SIG-M5 treated with dmso at 0.1 percent for 504 hours (cell line): ENCODE measurements around the gene PHLDA2.

Experiments
- DNase-seq: peaks from one replicate; lab custom pipeline; 2025; ENCODE audit not compliant: unreplicated experiment; lab: John Stamatoyannopoulos, UW

Gene PHLDA2, protein sequence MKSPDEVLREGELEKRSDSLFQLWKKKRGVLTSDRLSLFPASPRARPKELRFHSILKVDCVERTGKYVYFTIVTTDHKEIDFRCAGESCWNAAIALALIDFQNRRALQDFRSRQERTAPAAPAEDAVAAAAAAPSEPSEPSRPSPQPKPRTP

DNA sequence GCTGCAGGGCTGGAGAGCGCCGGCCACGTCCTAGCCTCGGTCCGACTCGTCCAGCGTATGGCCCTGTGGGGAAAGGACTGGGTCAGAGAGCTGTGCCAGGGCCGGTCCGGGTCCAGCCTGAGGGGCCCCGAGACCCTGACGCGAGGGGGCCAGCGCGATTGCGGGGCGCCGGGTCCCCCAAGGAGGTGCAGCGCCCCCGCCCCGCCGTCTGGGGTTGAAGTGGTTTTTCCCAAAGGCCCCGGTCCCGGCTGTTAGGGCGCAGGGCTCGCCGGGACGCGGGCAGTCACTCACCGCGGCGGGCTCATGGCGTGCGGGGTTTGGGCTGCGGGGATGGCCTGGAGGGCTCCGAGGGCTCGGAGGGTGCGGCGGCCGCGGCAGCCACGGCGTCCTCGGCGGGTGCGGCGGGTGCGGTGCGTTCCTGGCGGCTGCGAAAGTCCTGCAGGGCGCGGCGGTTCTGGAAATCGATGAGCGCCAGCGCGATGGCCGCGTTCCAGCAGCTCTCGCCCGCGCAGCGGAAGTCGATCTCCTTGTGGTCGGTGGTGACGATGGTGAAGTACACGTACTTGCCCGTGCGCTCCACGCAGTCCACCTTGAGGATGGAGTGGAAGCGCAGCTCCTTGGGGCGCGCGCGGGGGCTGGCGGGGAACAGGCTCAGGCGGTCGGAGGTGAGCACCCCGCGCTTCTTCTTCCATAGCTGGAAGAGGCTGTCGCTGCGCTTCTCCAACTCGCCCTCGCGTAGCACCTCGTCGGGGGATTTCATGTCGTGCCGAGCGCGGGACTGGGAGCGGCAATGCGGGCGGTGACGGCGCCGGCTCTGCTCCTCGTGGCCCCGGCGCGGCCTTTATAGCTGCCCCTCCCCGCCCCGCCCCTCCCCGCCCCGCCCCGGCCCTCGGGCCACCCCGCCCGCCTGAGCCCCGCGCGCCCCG, at the start of gene PHLDA2:
Gene PHLDA2, minus strand, starts transcription at position 816 of the 926 bp plus-strand sequence. Its CDS starts 56 bp downstream, at position 760.
- DNase-seq, result peak; percentile 26

DNA sequence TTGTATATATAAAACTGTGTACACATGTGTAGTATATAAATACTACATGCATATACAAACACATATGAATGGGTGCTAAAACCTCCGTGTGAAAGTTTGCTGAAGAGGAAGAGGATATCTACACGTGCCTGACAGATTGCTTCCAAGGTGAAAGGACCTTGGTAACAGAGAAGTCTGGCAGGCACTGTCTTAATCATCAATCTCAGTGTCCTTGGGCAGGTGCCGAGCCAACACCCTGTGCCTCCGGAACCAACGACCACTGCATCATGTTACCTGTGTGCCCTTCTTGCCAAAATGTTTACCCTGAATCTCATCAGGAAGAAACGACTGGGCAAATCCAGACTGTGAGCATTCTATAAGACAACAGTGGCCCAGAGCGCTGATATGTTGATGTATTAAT, 47.9 kb upstream of the PHLDA2 start:
- DNase-seq, result no peak

DNA sequence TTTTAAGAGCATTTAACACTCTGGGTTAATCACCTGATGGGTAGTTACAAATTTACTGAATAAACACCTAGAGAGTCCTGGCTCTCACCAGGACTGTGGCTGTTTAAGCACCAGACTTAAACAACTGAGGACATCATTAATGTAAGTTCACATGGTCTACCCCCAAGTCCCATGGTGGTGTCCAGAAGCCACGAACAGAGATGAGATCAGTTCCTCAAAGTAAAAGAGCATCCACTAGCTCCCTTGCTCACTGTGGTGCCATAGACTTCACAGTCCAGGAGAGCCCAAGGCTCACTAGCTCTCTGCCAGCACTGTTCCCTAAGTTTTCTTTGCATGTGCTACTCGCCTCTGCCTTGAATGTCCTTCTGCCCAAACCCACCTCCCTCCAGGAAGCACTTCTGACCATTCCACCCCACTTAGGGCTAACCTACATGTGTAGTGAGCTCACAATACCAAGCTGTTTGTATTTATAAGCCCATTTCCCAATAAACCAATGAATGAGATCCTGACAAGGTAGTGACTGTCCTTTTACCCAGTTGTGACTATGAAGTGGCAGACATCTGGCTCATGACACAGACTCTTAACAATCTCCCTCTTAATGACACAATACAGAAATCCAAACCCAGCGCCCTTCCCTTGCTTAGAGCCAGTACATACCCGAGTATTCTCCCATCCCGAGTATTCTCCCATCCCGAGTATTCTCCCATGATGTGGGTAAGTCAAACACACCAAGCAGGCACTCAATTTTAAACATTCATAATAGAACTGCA, 47.3 kb upstream of the PHLDA2 start:
- no peak for DNase-seq

- DNase-seq, result peak; percentile 37
Measured at GRCh38 chr11:2975594-2975993, 46.4 kb upstream of the PHLDA2 start.

DNA sequence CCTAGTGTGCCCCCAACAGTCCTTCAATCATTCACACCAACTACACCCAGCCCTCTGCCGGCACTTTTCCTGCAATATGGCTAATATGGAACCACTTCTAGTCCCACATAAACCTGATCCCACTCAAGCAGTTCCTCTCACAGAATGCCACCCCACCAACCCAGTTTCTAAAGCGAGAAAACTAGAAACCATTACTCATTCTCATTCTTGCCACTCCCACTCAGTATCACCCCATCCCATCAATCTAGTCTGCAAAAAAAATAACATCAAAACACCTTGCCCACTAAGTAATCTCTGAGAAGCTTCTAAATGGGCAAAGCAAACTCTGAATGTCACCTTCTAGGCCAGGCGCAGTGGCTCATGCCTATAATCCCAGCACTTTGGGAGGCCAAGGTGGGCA, 45.1 kb upstream of the PHLDA2 start:
- no peak for DNase-seq

DNA sequence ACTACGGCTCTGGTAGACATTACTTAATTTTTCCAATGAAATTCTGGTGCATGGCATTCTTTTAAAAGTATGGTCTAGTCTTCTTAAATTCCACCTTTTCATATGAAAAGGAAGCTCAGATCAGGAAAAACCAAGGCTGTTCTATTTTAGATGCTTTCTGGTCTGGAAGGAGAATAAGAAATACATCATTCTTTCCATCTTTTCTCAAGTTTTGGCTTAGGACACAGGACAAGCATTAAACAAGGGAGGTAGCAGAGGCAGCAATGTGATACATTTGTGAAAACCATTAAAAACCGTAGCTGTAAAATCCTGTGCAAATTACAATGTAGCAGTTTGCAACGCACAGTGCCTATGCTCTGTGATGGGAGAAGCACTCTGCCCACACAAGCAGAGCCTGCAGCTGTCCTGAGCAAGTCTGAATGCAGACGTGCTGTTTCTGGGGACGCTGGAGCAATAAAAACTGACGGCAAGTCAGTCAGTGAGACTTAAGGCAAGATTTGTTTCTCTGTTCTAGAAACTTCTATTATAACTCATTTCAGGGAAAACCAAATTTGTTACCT, 39.2 kb upstream of the PHLDA2 start:
- no peak for DNase-seq

DNA sequence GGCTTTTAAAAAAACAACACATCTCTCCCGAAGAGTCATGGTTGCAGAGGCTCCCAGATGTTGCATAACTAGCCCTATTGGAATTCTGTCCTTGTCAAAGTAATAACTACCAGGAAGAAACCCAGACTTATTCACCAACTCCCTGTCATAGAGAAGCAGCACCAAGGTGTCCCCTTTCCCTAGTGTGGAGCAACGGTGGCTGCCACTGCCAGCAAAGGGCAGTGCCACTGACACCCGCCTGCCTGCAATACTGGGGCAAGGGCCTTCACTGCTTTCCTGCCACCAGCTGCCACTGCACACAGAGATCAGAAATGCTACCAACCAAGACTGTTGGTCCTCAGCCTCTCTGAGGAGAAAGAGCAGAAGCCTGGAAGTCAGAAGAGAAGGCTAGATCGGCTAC, 35.6 kb upstream of the PHLDA2 start:
- no peak for DNase-seq

- no peak for DNase-seq
Measured at GRCh38 chr11:2963761-2964160, 34.5 kb upstream of the PHLDA2 start.

DNA sequence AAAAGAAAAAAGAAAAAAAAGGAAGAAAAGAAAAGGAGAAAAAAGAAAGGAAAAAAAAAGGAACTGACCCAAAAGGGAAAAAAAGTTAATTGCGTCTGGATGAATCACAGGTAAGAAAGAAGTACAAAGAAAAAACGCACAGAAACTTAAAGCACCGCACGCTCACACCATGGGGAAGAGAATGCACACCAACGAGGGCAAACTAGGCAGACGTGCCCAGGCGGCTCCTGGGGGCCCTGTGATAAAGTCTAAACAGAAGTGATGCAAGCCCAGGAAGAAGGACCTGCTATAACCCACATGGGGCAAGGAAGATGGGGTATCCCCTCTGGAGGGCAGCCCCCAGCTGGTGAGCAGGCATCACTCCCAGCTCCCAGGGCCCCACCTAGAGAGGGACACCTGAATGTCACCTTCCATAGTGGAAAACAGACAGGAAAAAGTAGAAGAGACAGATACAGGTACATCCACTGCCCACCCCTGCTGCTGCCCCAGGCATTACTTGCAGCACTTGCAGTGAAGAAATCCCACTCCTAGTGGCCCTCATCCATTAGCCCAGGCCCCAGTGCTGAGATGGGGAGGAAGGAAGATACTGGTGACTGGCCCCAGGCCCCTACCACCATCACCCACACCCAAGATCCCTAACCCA, 34.0 kb upstream of the PHLDA2 start:
- DNase-seq, result no peak

GRCh38 chr11:2961080-2961479, 31.9 kb upstream of the PHLDA2 start:
- DNase-seq, result no peak

DNA sequence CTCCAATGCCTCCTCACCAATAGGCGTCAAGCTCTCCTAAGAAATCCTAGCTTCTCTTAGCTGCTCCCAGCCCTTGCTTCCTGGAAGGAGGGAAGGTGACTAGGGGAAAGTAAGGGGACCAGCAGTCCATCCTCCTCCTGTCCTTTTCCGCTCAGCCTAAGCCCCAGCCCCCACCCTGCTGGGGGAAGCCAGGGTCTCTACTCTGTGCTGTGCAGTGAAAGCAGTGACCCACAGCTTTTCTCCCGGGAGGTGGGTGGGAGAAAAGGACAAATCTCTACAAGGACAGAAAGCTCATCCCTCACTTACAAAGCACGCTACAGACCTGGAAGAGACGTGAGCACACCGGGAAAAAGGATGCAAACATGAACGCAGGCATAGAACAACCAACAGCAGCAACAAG, 30.9 kb upstream of the PHLDA2 start:
- no peak for DNase-seq

DNA sequence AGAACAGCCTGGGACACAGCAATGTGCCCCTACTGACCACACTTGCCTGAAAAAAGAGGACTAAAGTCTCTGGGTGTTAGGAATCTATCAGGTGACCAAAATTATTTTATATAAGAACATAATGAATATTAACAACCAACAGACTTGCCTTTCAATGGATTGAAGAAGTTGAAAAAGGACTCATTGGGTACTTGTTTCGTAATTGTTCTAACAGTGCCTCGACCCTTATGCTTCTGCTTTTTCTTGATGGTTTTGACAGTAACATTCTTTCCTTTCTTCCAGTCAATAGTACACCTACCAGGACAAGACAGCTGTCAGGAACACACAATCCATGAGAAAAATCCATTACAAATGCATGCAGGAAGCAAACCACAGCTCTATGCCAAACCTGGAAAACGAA, 29.0 kb upstream of the PHLDA2 start:
- peak; percentile 45 for DNase-seq

GRCh38 chr11:2955906-2956476, 26.8 kb upstream of the PHLDA2 start:
- no peak for DNase-seq

DNA sequence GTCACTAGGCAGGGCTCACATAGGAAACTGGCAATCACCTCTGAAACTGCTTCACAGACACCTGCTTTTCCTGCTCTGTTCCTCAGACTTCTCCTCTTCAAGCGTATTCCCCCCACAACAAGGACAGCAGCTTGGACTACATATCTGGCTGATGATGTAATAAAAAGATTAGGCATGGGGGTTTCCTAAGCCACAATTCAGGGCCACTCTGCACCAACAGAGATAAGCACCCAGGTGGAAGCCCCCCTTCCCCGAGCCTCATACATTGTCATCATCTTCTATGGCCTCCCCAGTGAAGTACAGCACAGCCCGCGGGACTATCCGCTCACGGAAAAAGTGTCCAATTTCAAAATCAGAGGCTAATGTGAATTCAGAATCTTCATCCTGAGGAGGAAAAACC, 25.0 kb upstream of the PHLDA2 start:
- no peak for DNase-seq

DNA sequence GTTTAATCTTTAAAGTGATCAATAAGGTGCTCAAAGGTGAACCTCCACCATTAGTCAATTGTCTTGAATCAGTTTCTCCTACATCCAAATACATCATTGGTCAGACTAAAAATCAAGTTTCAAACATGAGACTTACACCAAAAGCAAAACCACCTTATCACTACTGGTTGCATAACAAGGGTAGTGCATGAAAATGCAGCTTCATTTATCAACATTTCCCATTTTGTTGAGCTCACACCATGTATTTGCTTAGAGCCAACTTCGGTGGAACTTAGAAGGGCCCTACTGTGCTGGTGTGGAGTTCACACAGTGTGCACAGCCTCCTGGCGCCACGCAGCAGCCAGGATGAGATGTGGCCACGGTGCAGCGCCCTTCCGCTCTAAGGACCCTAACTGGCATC, 23.1 kb upstream of the PHLDA2 start:
- no peak for DNase-seq

DNA sequence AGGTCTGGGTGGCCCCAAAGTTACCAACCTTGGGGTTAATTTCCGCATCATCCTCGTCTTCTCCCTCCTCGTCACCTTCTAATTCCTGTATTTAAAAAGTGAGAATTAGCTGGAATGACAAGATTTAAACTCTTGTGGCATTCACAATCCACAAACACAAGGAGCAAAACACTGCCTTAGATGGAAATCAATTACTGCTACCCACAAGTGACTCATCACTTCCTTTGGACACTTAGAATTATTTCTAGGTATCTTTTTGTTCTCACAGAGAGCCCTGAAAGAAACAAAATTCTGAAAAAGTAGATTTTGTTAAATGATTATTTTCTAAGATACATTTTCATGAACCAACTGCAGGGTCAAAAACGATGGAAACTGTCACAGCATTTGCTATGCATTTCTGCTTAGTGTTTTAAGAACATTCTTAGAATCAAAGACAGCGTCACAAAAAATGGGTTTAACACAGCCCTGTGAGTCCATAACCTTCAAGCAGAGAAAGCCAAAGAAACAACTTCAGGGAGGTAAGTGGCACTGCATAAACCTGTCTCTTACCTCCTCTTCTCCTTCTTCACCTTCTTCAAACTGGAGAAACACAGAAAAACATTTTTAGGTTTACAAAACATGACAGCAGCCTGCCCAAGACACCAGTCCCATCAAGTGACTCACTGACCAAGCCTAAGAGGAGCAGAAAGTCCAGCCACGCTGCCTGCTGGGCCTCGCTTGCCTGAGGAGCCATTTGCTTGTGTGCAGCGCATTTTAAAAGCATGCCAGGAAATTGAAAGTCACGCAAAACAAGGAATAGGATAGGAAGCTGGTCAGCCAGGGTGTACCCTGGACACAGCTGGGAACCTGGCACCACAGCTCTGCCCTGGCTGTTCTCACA, 22.3 kb upstream of the PHLDA2 start:
- no peak for DNase-seq

- DNase-seq, result no peak
Measured at GRCh38 chr11:2950825-2951224, 21.6 kb upstream of the PHLDA2 start.

GRCh38 chr11:2949920-2950319, 20.7 kb upstream of the PHLDA2 start:
- DNase-seq, result no peak

DNA sequence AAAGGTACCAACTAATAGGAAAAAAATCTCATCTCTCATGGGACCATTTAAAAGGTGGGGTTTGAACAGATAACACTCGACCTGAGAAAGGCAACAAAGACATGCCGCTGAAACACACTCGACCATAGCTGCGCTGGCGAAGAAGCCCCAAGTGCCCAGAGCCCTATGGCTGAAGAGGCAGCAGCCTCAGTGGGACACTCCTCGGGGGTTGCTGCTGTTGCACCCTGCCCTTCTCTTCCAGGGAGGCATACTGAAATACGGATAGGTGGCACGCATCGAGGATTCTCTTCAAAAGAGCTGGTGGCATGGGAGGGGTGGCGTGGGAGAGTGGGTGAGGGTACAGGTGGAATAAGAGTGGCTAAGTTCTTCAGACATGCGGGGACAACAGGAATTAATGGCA, 18.5 kb upstream of the PHLDA2 start:
- no peak for DNase-seq
